ENCODE measurements around the gene PER3. TPM values are rescaled to one million over a fixed set of nuclear protein-coding genes. Genes with fewer than 3 reads are reported as not detected.

The PER3 gene
- total RNA-seq, 1 experiment from 2014 or later: 5.8 TPM

GRCh38 chr1:7862211-7863060 is 78.3 kb downstream of the PER3 start:
- Histone ChIP-seq H3K9me3 (ENCODE audit: control insufficient read depth in 1 of 2, insufficient read depth in 1 of 2, low read depth in 1 of 2, low read length in 2 of 2) (no peaks in the 10 kb centered on the region), H3K4me1 (ENCODE audit: control insufficient read depth in 1 of 2, insufficient read depth in 2 of 2, low read length in 2 of 2) (no peaks in the 10 kb centered on the region), H3K4me3 (replicated peaks in 1 of 2; ENCODE audit: low read depth in 1 of 2, low read length in 2 of 2) (no peak overlapping the region), H3K79me2 (ENCODE audit: insufficient read depth, low read length) (no peaks in the 10 kb centered on the region), H3K36me3 (ENCODE audit: control insufficient read depth in 1 of 2, insufficient read depth in 2 of 2, low read length in 2 of 2) (no peaks in the 10 kb centered on the region), H4K20me1 (ENCODE audit: insufficient read depth) (no peaks in the 10 kb centered on the region), H2AFZ (ENCODE audit: low read depth, low read length, poor library complexity, severe bottlenecking) (no peak overlapping the region), H3K9ac (ENCODE audit: low read length) (no peak overlapping the region), H3K4me2 (ENCODE audit: low read length) (no peak overlapping the region), H3K27me3 (ENCODE audit: insufficient read depth, low read length) (no peaks in the 10 kb centered on the region), H3K9me2 (ENCODE audit: insufficient read depth) (no peaks in the 10 kb centered on the region), H3K27ac (ENCODE audit: low read depth, low read length) (no peak overlapping the region)
- CTCF ChIA-PET: no interaction called here
- intact Hi-C loops (cut with micrococcal nuclease): no loop called here
- RAD21 ChIA-PET (ENCODE audit: low non-redundant PET in 1 of 2, low total read pairs in 2 of 2, uncharacterized antibody in 2 of 2, unreplicated experiment in 2 of 2): no interaction called here
- no TSS peak for BruUV-seq (replicated peaks)
- no peak for ATAC-seq
- no peak for DNase-seq (ENCODE audit: low read depth, low spot score)
- TF ChIP-seq POLR2AphosphoS5 (IDR thresholded peaks at IDR 0.05; ENCODE audit: low read depth, low read length) (no peak), ELF1 (IDR thresholded peaks at IDR 0.05; ENCODE audit: borderline replicate concordance, low read depth) (no peak), CEBPB (IDR thresholded peaks at IDR 0.05; ENCODE audit: low read depth) (no peak)
- POLR2A ChIA-PET: no interaction called here

- H3K36me3 ChIP-seq (ENCODE audit: control insufficient read depth in 1 of 2, insufficient read depth in 2 of 2, low read length in 2 of 2): no peaks in the 10 kb centered on the region
- no peak overlapping the region for H3K9ac ChIP-seq (ENCODE audit: low read length)
- ChIA-PET POLR2A (no interaction called here), RAD21 (ENCODE audit: low non-redundant PET in 1 of 2, low total read pairs in 2 of 2, uncharacterized antibody in 2 of 2, unreplicated experiment in 2 of 2) (no interaction called here), CTCF (no interaction called here)
- no peaks in the 10 kb centered on the region for H4K20me1 ChIP-seq (ENCODE audit: insufficient read depth)
- no peaks in the 10 kb centered on the region for H3K27me3 ChIP-seq (ENCODE audit: insufficient read depth, low read length)
- no TSS peak for BruUV-seq (replicated peaks)
- ATAC-seq (no peak), DNase-seq (ENCODE audit: low read depth, low spot score) (no peak)
- no peak overlapping the region for H2AFZ ChIP-seq (ENCODE audit: low read depth, low read length, poor library complexity, severe bottlenecking)
- no peak overlapping the region for H3K4me3 ChIP-seq (replicated peaks in 1 of 2; ENCODE audit: low read depth in 1 of 2, low read length in 2 of 2)
- H3K79me2 ChIP-seq (ENCODE audit: insufficient read depth, low read length): no peaks in the 10 kb centered on the region
- intact Hi-C loops (cut with micrococcal nuclease): no loop called here
- H3K27ac ChIP-seq (ENCODE audit: low read depth, low read length): no peak overlapping the region
- H3K9me2 ChIP-seq (ENCODE audit: insufficient read depth): no peaks in the 10 kb centered on the region
- H3K9me3 ChIP-seq (ENCODE audit: control insufficient read depth in 1 of 2, insufficient read depth in 1 of 2, low read depth in 1 of 2, low read length in 2 of 2): no peaks in the 10 kb centered on the region
- no peak overlapping the region for H3K4me2 ChIP-seq (ENCODE audit: low read length)
- no peaks in the 10 kb centered on the region for H3K4me1 ChIP-seq (ENCODE audit: control insufficient read depth in 1 of 2, insufficient read depth in 2 of 2, low read length in 2 of 2)
- TF ChIP-seq EGR1 (IDR thresholded peaks at IDR 0.05; ENCODE audit: low read depth): no peak
- TF ChIP-seq JUND (IDR thresholded peaks at IDR 0.05): no peak
- TF ChIP-seq ATF3 (IDR thresholded peaks at IDR 0.05): no peak
- no peak for TF ChIP-seq TCF7L2 (IDR thresholded peaks at IDR 0.05; ENCODE audit: borderline replicate concordance, extremely low read depth, insufficient read depth, insufficient read length)
- no peak for TF ChIP-seq CTCF (IDR thresholded peaks at IDR 0.05 in 2 of 3, conservative IDR thresholded peaks at IDR 0.05 in 1 of 3; ENCODE audit: borderline replicate concordance in 1 of 3, insufficient read depth in 1 of 3, low read depth in 2 of 3, low read length in 2 of 3)
- TF ChIP-seq EZH2 (IDR thresholded peaks at IDR 0.05): no peak
- TF ChIP-seq ZFX (IDR thresholded peaks at IDR 0.05): no peak
- no peak for TF ChIP-seq POLR2A (IDR thresholded peaks at IDR 0.05; ENCODE audit: borderline replicate concordance, extremely low read depth, insufficient read depth, insufficient read length)
- no peak for TF ChIP-seq ZBTB33 (IDR thresholded peaks at IDR 0.05; ENCODE audit: extremely low read depth, insufficient replicate concordance, low read length)
- TF ChIP-seq POLR2AphosphoS5 (IDR thresholded peaks at IDR 0.05; ENCODE audit: low read depth, low read length): no peak
- TF ChIP-seq FOSL1 (IDR thresholded peaks at IDR 0.05; ENCODE audit: low read depth): no peak
These were observed 79.8 kb downstream of the PER3 start for GRCh38 chr1:7863756-7864328.

Data from HCT116 (cell line).